ENCODE data around the gene PTP4A2. TPM values are rescaled to one million over a fixed set of nuclear protein-coding genes. Genes with fewer than 3 reads are reported as not detected.

PTP4A2 gene
- total and polyA plus RNA-seq, 2 of the 8 experiments (the other 6 are each of a cell fraction or from before 2014, with no cell fraction given) = 87.4 to 214 TPM

DNA sequence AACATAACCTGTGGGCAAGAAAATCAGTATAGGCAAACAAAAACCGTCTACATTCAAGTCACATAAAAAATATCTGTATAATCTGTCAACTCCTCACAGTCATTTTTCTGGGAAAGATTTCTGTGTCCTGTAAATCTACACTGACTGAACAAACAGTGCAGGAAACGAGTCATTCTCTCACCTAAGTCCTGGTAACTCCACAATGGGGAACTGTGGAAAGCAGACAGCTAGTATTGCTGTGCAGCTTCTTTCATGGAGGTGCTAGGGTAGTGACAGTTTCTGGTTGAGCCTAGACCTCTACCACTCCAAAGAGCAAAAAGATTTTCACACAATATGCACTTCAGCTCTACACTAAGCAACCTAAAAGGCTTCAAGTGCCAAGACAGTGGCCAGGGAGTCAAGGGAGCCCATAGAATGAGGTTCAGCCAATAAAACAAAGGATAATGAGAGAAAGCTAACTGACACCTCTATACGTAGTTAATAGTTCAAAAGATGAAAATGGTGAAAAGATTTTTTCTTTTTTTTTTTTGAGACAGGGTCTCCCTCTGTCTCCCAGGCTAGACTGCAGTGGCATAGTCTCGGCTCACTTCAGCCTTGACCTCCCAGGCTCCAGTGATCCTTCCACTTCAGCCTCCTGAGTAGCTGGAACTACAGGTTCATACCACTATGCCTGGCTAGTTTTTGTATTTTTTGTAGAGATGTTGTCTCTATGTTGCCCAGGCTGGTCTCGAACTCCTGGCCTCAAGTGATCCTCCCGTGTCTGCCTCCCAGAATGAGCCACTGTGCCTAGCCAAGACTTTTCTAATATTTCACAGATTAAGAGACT, 5.5 kb downstream of the PTP4A2 start (continued):
- TF ChIP-seq, protein P1, sequence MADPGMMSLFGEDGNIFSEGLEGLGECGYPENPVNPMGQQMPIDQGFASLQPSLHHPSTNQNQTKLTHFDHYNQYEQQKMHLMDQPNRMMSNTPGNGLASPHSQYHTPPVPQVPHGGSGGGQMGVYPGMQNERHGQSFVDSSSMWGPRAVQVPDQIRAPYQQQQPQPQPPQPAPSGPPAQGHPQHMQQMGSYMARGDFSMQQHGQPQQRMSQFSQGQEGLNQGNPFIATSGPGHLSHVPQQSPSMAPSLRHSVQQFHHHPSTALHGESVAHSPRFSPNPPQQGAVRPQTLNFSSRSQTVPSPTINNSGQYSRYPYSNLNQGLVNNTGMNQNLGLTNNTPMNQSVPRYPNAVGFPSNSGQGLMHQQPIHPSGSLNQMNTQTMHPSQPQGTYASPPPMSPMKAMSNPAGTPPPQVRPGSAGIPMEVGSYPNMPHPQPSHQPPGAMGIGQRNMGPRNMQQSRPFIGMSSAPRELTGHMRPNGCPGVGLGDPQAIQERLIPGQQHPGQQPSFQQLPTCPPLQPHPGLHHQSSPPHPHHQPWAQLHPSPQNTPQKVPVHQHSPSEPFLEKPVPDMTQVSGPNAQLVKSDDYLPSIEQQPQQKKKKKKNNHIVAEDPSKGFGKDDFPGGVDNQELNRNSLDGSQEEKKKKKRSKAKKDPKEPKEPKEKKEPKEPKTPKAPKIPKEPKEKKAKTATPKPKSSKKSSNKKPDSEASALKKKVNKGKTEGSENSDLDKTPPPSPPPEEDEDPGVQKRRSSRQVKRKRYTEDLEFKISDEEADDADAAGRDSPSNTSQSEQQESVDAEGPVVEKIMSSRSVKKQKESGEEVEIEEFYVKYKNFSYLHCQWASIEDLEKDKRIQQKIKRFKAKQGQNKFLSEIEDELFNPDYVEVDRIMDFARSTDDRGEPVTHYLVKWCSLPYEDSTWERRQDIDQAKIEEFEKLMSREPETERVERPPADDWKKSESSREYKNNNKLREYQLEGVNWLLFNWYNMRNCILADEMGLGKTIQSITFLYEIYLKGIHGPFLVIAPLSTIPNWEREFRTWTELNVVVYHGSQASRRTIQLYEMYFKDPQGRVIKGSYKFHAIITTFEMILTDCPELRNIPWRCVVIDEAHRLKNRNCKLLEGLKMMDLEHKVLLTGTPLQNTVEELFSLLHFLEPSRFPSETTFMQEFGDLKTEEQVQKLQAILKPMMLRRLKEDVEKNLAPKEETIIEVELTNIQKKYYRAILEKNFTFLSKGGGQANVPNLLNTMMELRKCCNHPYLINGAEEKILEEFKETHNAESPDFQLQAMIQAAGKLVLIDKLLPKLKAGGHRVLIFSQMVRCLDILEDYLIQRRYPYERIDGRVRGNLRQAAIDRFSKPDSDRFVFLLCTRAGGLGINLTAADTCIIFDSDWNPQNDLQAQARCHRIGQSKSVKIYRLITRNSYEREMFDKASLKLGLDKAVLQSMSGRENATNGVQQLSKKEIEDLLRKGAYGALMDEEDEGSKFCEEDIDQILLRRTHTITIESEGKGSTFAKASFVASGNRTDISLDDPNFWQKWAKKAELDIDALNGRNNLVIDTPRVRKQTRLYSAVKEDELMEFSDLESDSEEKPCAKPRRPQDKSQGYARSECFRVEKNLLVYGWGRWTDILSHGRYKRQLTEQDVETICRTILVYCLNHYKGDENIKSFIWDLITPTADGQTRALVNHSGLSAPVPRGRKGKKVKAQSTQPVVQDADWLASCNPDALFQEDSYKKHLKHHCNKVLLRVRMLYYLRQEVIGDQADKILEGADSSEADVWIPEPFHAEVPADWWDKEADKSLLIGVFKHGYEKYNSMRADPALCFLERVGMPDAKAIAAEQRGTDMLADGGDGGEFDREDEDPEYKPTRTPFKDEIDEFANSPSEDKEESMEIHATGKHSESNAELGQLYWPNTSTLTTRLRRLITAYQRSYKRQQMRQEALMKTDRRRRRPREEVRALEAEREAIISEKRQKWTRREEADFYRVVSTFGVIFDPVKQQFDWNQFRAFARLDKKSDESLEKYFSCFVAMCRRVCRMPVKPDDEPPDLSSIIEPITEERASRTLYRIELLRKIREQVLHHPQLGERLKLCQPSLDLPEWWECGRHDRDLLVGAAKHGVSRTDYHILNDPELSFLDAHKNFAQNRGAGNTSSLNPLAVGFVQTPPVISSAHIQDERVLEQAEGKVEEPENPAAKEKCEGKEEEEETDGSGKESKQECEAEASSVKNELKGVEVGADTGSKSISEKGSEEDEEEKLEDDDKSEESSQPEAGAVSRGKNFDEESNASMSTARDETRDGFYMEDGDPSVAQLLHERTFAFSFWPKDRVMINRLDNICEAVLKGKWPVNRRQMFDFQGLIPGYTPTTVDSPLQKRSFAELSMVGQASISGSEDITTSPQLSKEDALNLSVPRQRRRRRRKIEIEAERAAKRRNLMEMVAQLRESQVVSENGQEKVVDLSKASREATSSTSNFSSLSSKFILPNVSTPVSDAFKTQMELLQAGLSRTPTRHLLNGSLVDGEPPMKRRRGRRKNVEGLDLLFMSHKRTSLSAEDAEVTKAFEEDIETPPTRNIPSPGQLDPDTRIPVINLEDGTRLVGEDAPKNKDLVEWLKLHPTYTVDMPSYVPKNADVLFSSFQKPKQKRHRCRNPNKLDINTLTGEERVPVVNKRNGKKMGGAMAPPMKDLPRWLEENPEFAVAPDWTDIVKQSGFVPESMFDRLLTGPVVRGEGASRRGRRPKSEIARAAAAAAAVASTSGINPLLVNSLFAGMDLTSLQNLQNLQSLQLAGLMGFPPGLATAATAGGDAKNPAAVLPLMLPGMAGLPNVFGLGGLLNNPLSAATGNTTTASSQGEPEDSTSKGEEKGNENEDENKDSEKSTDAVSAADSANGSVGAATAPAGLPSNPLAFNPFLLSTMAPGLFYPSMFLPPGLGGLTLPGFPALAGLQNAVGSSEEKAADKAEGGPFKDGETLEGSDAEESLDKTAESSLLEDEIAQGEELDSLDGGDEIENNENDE (IDR thresholded peaks at IDR 0.05; ENCODE audit: insufficient replicate concordance, low read length) = no peak
- TF ChIP-seq SUZ12 (IDR thresholded peaks at IDR 0.05; ENCODE audit: low read length) (no peak), SIX5 (IDR thresholded peaks at IDR 0.05; ENCODE audit: low read depth, low read length) (no peak), GTF2F1 (IDR thresholded peaks at IDR 0.05; ENCODE audit: borderline replicate concordance, low read depth, low read length) (no peak), MAFK (IDR thresholded peaks at IDR 0.05; ENCODE audit: low read depth, low read length) (no peak), CBX8 (IDR thresholded peaks at IDR 0.05; ENCODE audit: borderline replicate concordance, low read depth, low read length) (no peak), BRCA1 (IDR thresholded peaks at IDR 0.05; ENCODE audit: low read depth, low read length) (no peak), NANOG (IDR thresholded peaks at IDR 0.05; ENCODE audit: insufficient read depth, low read depth, low read length, poor library complexity, severe bottlenecking) (no peak), EZH2 (IDR thresholded peaks at IDR 0.05; ENCODE audit: low read depth, low read length, severe bottlenecking) (no peak)
